Calu3 (cell line): Measurements from ENCODE around the gene DDX42. TPM values are rescaled to one million over a fixed set of nuclear protein-coding genes. Genes with fewer than 3 reads are reported as not detected.

Source experiments
- BruUV-seq: library from RNA; stranded (reverse); fragments of 400-500 nt; replicated peaks from 2 replicates; lab custom pipeline; 2021; lab: Mats Ljungman, UMichigan
- CTCF ChIA-PET: fragments of 300-600 bp; sonication (Branson Sonifier 250); formaldehyde crosslinking; loops from one replicate; lab custom pipeline; 2022; ENCODE audit warnings: antibody characterized with exemption; lab: Charles Lee
- DNase-seq: peaks from one replicate; pipeline ENCODE4 v3.0.0; 2022
- H3K27ac Mint-ChIP-seq: one replicate; pipeline ENCODE4 v1.8.0; 2022; ENCODE audit warnings: mixed read lengths; ENCODE audit not compliant: unreplicated experiment
- H3K27me3 Mint-ChIP-seq: one replicate; pipeline ENCODE4 v1.8.0; 2022; ENCODE audit warnings: mixed read lengths; ENCODE audit not compliant: unreplicated experiment
- H3K36me3 Mint-ChIP-seq: one replicate; pipeline ENCODE4 v1.8.0; 2022; ENCODE audit warnings: mild to moderate bottlenecking, moderate library complexity, mixed read lengths; ENCODE audit not compliant: insufficient read depth, unreplicated experiment
- H3K4me1 Mint-ChIP-seq: one replicate; pipeline ENCODE4 v1.8.0; 2022; ENCODE audit warnings: mild to moderate bottlenecking, low read depth, mixed read lengths; ENCODE audit not compliant: unreplicated experiment
- H3K4me3 Mint-ChIP-seq: one replicate; pipeline ENCODE4 v1.8.0; 2022; ENCODE audit warnings: mild to moderate bottlenecking, low read depth, moderate library complexity, mixed read lengths; ENCODE audit not compliant: unreplicated experiment
- H3K9me3 Mint-ChIP-seq: one replicate; pipeline ENCODE4 v1.8.0; 2022; ENCODE audit warnings: low read depth, mixed read lengths; ENCODE audit not compliant: unreplicated experiment
- intact Hi-C: fragments of 100-400 bp; cut with micrococcal nuclease; formaldehyde crosslinking; loops from one replicate; pipeline ENCODE4 v1.10.0; 2022; ENCODE audit not compliant: unreplicated experiment
- total RNA-seq: library from RNA; stranded (reverse); gene quantifications from 2 replicates; pipeline ENCODE4 v1.2.3, GENCODE V29; 2022
- TF ChIP-seq, protein P1 (sequence below): fragments of 200-600 bp; IDR thresholded peaks from one replicate; pipeline ENCODE4 v1.8.0; 2022; ENCODE audit warnings: antibody characterized with exemption; ENCODE audit not compliant: unreplicated experiment

Gene DDX42
- total RNA-seq, 1 experiment from 2014 or later, result 99.5 TPM

- TF ChIP-seq, protein P1, sequence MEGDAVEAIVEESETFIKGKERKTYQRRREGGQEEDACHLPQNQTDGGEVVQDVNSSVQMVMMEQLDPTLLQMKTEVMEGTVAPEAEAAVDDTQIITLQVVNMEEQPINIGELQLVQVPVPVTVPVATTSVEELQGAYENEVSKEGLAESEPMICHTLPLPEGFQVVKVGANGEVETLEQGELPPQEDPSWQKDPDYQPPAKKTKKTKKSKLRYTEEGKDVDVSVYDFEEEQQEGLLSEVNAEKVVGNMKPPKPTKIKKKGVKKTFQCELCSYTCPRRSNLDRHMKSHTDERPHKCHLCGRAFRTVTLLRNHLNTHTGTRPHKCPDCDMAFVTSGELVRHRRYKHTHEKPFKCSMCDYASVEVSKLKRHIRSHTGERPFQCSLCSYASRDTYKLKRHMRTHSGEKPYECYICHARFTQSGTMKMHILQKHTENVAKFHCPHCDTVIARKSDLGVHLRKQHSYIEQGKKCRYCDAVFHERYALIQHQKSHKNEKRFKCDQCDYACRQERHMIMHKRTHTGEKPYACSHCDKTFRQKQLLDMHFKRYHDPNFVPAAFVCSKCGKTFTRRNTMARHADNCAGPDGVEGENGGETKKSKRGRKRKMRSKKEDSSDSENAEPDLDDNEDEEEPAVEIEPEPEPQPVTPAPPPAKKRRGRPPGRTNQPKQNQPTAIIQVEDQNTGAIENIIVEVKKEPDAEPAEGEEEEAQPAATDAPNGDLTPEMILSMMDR, result no peak
- CTCF ChIA-PET, result no interaction called here
- intact Hi-C loops, result no loop called here
- H3K36me3 Mint-ChIP-seq, result peaks cover 25% of the 10 kb centered on the region
- no TSS peak for BruUV-seq
- H3K27ac Mint-ChIP-seq, result no peak overlapping the region
- DNase-seq, result no peak
- H3K4me3 Mint-ChIP-seq, result no peak overlapping the region
- H3K4me1 Mint-ChIP-seq, result peaks cover 11% of the 10 kb centered on the region
- H3K9me3 Mint-ChIP-seq, result no peaks in the 10 kb centered on the region
- H3K27me3 Mint-ChIP-seq, result no peaks in the 10 kb centered on the region
Observed at GRCh38 chr17:63833026-63833740, 59.2 kb downstream of the DDX42 start.

- peaks cover 11% of the 10 kb centered on the region for H3K4me1 Mint-ChIP-seq
- H3K27me3 Mint-ChIP-seq, result no peaks in the 10 kb centered on the region
- no peak overlapping the region for H3K4me3 Mint-ChIP-seq
- peaks cover 23% of the 10 kb centered on the region for H3K36me3 Mint-ChIP-seq
- CTCF ChIA-PET, result interaction anchor here (0.8 to 0.9 kb wide), 2 partner anchors 59 to 158 kb away, joined by 3 read pairs; partner anchors contain the start of gene DDX42
- no peak for DNase-seq
- intact Hi-C loops, result no loop called here
- TF ChIP-seq, protein P1, result no peak
- BruUV-seq, result no TSS peak
- H3K27ac Mint-ChIP-seq, result no peak overlapping the region
- no peaks in the 10 kb centered on the region for H3K9me3 Mint-ChIP-seq
Observed at GRCh38 chr17:63833741-63834373, 59.9 kb downstream of the DDX42 start.

- H3K9me3 Mint-ChIP-seq, result no peaks in the 10 kb centered on the region
- intact Hi-C loops, result no loop called here
- CTCF ChIA-PET, result interaction anchor here (0.7 to 0.9 kb wide), 3 partner anchors 60 to 409 kb away, joined by 3 to 4 read pairs (median 3); partner anchors contain the start of gene DDX42
- peak; percentile 71 for DNase-seq
- peaks cover 11% of the 10 kb centered on the region for H3K4me1 Mint-ChIP-seq
- H3K27ac Mint-ChIP-seq, result no peak overlapping the region
- TF ChIP-seq, protein P1, result peak; percentile 67
- H3K27me3 Mint-ChIP-seq, result no peaks in the 10 kb centered on the region
- no peak overlapping the region for H3K4me3 Mint-ChIP-seq
- no TSS peak for BruUV-seq
- peaks cover 21% of the 10 kb centered on the region for H3K36me3 Mint-ChIP-seq
Observed at GRCh38 chr17:63834431-63835166, 60.6 kb downstream of the DDX42 start.

DNA sequence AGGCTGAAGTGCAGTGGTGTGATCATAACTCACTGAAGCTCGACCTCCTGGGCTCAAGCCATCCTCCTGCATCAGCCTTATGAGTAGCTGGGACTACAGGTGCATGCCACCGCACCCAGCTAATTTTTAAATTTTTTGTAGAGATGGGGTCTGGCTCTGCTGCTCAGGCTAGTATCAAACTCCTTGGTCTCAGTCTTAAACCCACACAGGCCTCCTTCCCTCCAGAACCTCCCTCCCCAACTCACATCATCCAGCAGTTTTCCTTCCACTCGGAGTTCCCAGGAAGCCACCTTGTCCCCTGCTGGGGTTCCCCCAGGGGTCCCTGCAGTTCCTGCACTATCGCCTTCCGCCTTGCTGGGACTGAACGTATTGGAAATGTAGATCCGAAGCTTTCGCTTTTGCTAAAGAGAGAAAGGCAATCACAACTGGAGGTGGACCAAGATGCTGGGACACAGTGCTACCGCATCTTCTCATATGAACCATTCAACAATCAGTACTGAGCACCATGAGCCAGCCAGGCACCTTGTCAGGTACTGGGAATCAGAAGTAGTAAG, 61.3 kb downstream of the DDX42 start:
- CTCF ChIA-PET, result interaction anchor here (0.7 kb wide), 1 partner anchor 410 kb away, joined by 4 read pairs; no protein-coding TSS in a partner anchor

More for the DNA sequence above, 61.3 kb downstream of the DDX42 start:
- H3K4me1 Mint-ChIP-seq, result peaks cover 11% of the 10 kb centered on the region
- no peak overlapping the region for H3K4me3 Mint-ChIP-seq
- peaks cover 18% of the 10 kb centered on the region for H3K36me3 Mint-ChIP-seq
- no peaks in the 10 kb centered on the region for H3K9me3 Mint-ChIP-seq
- no peaks in the 10 kb centered on the region for H3K27me3 Mint-ChIP-seq
- BruUV-seq, result no TSS peak
- intact Hi-C loops, result no loop called here
- no peak overlapping the region for H3K27ac Mint-ChIP-seq
- no peak for DNase-seq
- TF ChIP-seq, protein P1, result no peak
